T-helper 1 cell treated with Interleukin-12 subunit alpha and Interleukin-12 subunit beta and Interleukin-4 antibody, amounts not matched to agents 30 μg/mL and 1 μg/mL, for 36 hours (primary cell): ENCODE results near the gene GRID2IP.

Experiments
- H3K27ac Mint-ChIP-seq: one replicate; pipeline ENCODE4 v1.8.0; 2021; ENCODE audit warnings: mild to moderate bottlenecking, mixed read lengths
- H3K27me3 Mint-ChIP-seq: one replicate; pipeline ENCODE4 v1.8.0; 2021; ENCODE audit warnings: low read depth, mixed read lengths
- H3K36me3 Mint-ChIP-seq: one replicate; pipeline ENCODE4 v1.8.0; 2021; ENCODE audit warnings: low read depth, mixed read lengths
- H3K4me1 Mint-ChIP-seq: one replicate; pipeline ENCODE4 v1.8.0; 2021; ENCODE audit warnings: low read depth, mixed read lengths
- H3K4me3 Mint-ChIP-seq: one replicate; pipeline ENCODE4 v1.8.0; 2021; ENCODE audit warnings: mild to moderate bottlenecking, moderate library complexity, mixed read lengths
- H3K9me3 Mint-ChIP-seq: one replicate; pipeline ENCODE4 v1.8.0; 2021; ENCODE audit warnings: mixed read lengths

GRID2IP gene

GRCh38 chr7:6513541-6513940 lies 37.7 kb downstream of the GRID2IP start:
- Mint-ChIP-seq H3K27me3 (no peaks in the 10 kb centered on the region), H3K4me3 (no peak overlapping the region), H3K4me1 (peaks cover 7% of the 10 kb centered on the region), H3K36me3 (no peaks in the 10 kb centered on the region), H3K27ac (no peak overlapping the region), H3K9me3 (no peaks in the 10 kb centered on the region)

GRCh38 chr7:6512892-6513291 lies 38.4 kb downstream of the GRID2IP start:
- peaks cover 7% of the 10 kb centered on the region for H3K4me1 Mint-ChIP-seq
- no peaks in the 10 kb centered on the region for H3K9me3 Mint-ChIP-seq
- H3K27ac Mint-ChIP-seq, result no peak overlapping the region
- no peaks in the 10 kb centered on the region for H3K27me3 Mint-ChIP-seq
- H3K4me3 Mint-ChIP-seq, result no peak overlapping the region
- H3K36me3 Mint-ChIP-seq, result no peaks in the 10 kb centered on the region

GRCh38 chr7:6510476-6511133 lies 40.7 kb downstream of the GRID2IP start:
- no peaks in the 10 kb centered on the region for H3K9me3 Mint-ChIP-seq
- H3K4me3 Mint-ChIP-seq, result no peak overlapping the region
- no peaks in the 10 kb centered on the region for H3K36me3 Mint-ChIP-seq
- H3K27ac Mint-ChIP-seq, result no peak overlapping the region
- no peaks in the 10 kb centered on the region for H3K4me1 Mint-ChIP-seq
- no peaks in the 10 kb centered on the region for H3K27me3 Mint-ChIP-seq

- Mint-ChIP-seq H3K27ac (no peak overlapping the region), H3K36me3 (no peaks in the 10 kb centered on the region), H3K9me3 (no peaks in the 10 kb centered on the region), H3K4me3 (no peak overlapping the region), H3K4me1 (no peaks in the 10 kb centered on the region), H3K27me3 (no peaks in the 10 kb centered on the region)
Measured at GRCh38 chr7:6508950-6509349, 42.3 kb downstream of the GRID2IP start.

- H3K27ac Mint-ChIP-seq, result no peak overlapping the region
- no peaks in the 10 kb centered on the region for H3K9me3 Mint-ChIP-seq
- peaks cover 2% of the 10 kb centered on the region for H3K4me1 Mint-ChIP-seq
- H3K36me3 Mint-ChIP-seq, result no peaks in the 10 kb centered on the region
- no peak overlapping the region for H3K4me3 Mint-ChIP-seq
- H3K27me3 Mint-ChIP-seq, result no peaks in the 10 kb centered on the region
Measured at GRCh38 chr7:6508539-6508938, 42.7 kb downstream of the GRID2IP start.

- Mint-ChIP-seq H3K27me3 (no peaks in the 10 kb centered on the region), H3K4me3 (no peak overlapping the region), H3K27ac (no peak overlapping the region), H3K9me3 (no peaks in the 10 kb centered on the region), H3K4me1 (peaks cover 2% of the 10 kb centered on the region), H3K36me3 (no peaks in the 10 kb centered on the region)
Measured at GRCh38 chr7:6507906-6508305, 43.4 kb downstream of the GRID2IP start.

- Mint-ChIP-seq H3K4me3 (no peak overlapping the region), H3K4me1 (peaks cover 2% of the 10 kb centered on the region), H3K36me3 (no peaks in the 10 kb centered on the region), H3K27ac (no peak overlapping the region), H3K9me3 (no peaks in the 10 kb centered on the region), H3K27me3 (no peaks in the 10 kb centered on the region)
Measured at GRCh38 chr7:6505685-6506559, 45.3 kb downstream of the GRID2IP start.

- Mint-ChIP-seq H3K4me3 (peak overlapping the region; percentile 91), H3K4me1 (peaks cover 2% of the 10 kb centered on the region), H3K36me3 (no peaks in the 10 kb centered on the region), H3K9me3 (no peaks in the 10 kb centered on the region), H3K27me3 (no peaks in the 10 kb centered on the region), H3K27ac (no peak overlapping the region)
Measured at GRCh38 chr7:6504996-6505395, 46.3 kb downstream of the GRID2IP start.

GRCh38 chr7:6502886-6503285 lies 48.4 kb downstream of the GRID2IP start:
- peaks cover 2% of the 10 kb centered on the region for H3K4me1 Mint-ChIP-seq
- H3K4me3 Mint-ChIP-seq, result no peak overlapping the region
- no peaks in the 10 kb centered on the region for H3K27me3 Mint-ChIP-seq
- no peaks in the 10 kb centered on the region for H3K36me3 Mint-ChIP-seq
- H3K27ac Mint-ChIP-seq, result no peak overlapping the region
- H3K9me3 Mint-ChIP-seq, result no peaks in the 10 kb centered on the region

- Mint-ChIP-seq H3K4me1 (peaks cover 2% of the 10 kb centered on the region), H3K27me3 (no peaks in the 10 kb centered on the region), H3K27ac (no peak overlapping the region), H3K36me3 (no peaks in the 10 kb centered on the region), H3K9me3 (no peaks in the 10 kb centered on the region), H3K4me3 (no peak overlapping the region)
Measured at GRCh38 chr7:6501586-6502564, 49.4 kb downstream of the GRID2IP start.

- Mint-ChIP-seq H3K4me3 (no peak overlapping the region), H3K36me3 (no peaks in the 10 kb centered on the region), H3K27ac (no peak overlapping the region), H3K9me3 (no peaks in the 10 kb centered on the region), H3K27me3 (no peaks in the 10 kb centered on the region), H3K4me1 (peaks cover 2% of the 10 kb centered on the region)
Measured at GRCh38 chr7:6500691-6501090, 50.6 kb downstream of the GRID2IP start.

- no peaks in the 10 kb centered on the region for H3K36me3 Mint-ChIP-seq
- no peak overlapping the region for H3K27ac Mint-ChIP-seq
- no peaks in the 10 kb centered on the region for H3K27me3 Mint-ChIP-seq
- H3K4me3 Mint-ChIP-seq, result no peak overlapping the region
- H3K9me3 Mint-ChIP-seq, result no peaks in the 10 kb centered on the region
- H3K4me1 Mint-ChIP-seq, result no peaks in the 10 kb centered on the region
Measured at GRCh38 chr7:6497994-6498393, 53.3 kb downstream of the GRID2IP start.

- Mint-ChIP-seq H3K36me3 (no peaks in the 10 kb centered on the region), H3K27me3 (peaks cover 3% of the 10 kb centered on the region), H3K27ac (no peak overlapping the region), H3K9me3 (no peaks in the 10 kb centered on the region), H3K4me3 (no peak overlapping the region), H3K4me1 (no peaks in the 10 kb centered on the region)
Measured at GRCh38 chr7:6497637-6497905, 53.7 kb downstream of the GRID2IP start.

GRCh38 chr7:6496842-6497636 lies 54.2 kb downstream of the GRID2IP start:
- no peaks in the 10 kb centered on the region for H3K9me3 Mint-ChIP-seq
- H3K4me1 Mint-ChIP-seq, result no peaks in the 10 kb centered on the region
- peaks cover 6% of the 10 kb centered on the region for H3K27me3 Mint-ChIP-seq
- no peak overlapping the region for H3K27ac Mint-ChIP-seq
- H3K36me3 Mint-ChIP-seq, result no peaks in the 10 kb centered on the region
- no peak overlapping the region for H3K4me3 Mint-ChIP-seq
